Neural cell (in vitro differentiated cells): ENCODE data around the gene RGS14. TPM values are rescaled to one million over a fixed set of nuclear protein-coding genes. Genes with fewer than 3 reads are reported as not detected.
A peak's percentile ranks its signal among the peaks of the same experiment; 100 is the strongest.

Experiments used
- H2AFZ ChIP-seq: fragments of 200-600, 300-800 bp; sonication (generic), shearing (Covaris generic); 2 replicates; pipeline ENCODE4 v1.6.0; 2014; ENCODE audit warnings: low read depth, mild to moderate bottlenecking, antibody characterized with exemption, low read length, moderate library complexity
- H3F3A ChIP-seq: fragments of 200-600 bp; shearing (Covaris generic); 2 replicates; pipeline ENCODE4 v1.6.1; 2016; ENCODE audit warnings: mild to moderate bottlenecking, moderate library complexity, mixed read lengths, antibody characterized with exemption, low read length; ENCODE audit not compliant: insufficient read depth, poor library complexity, severe bottlenecking
- H3K27ac ChIP-seq: fragments of 200-600, 300-800 bp; sonication (generic), shearing (Covaris generic); 2 replicates; pipeline ENCODE4 v1.5.1; 2014; ENCODE audit warnings: mild to moderate bottlenecking, low read length, moderate library complexity
- H3K27me3 ChIP-seq: fragments of 300-800, 200-600 bp; sonication (generic), shearing (Covaris generic); 2 replicates; pipeline ENCODE4 v1.6.0; 2014; ENCODE audit warnings: mild to moderate bottlenecking, low read depth, low read length, moderate library complexity; ENCODE audit not compliant: insufficient read depth
- H3K36me3 ChIP-seq: fragments of 300-800, 200-600 bp; sonication (generic), shearing (Covaris generic); 2 replicates; pipeline ENCODE4 v1.5.1; 2014; ENCODE audit warnings: mild to moderate bottlenecking, antibody characterized with exemption, low read length, moderate library complexity; ENCODE audit not compliant: insufficient read depth
- H3K4me2 ChIP-seq: fragments of 300-800, 200-600 bp; sonication (generic), shearing (Covaris generic); 2 replicates; pipeline ENCODE4 v1.6.0; 2014; ENCODE audit warnings: mild to moderate bottlenecking, low read length
- H3K4me3 ChIP-seq: fragments of 300-800, 200-600 bp; sonication (generic), shearing (Covaris generic); 2 replicates; pipeline ENCODE4 v1.5.1; 2014; ENCODE audit warnings: mild to moderate bottlenecking, low read length, moderate library complexity
- H3K79me2 ChIP-seq: fragments of 200-600 bp; shearing (Covaris generic); replicated peaks from 2 replicates; pipeline ENCODE4 v1.6.0; 2014; ENCODE audit warnings: mild to moderate bottlenecking, low read length, moderate library complexity; ENCODE audit not compliant: insufficient read depth
- H3K9ac ChIP-seq: fragments of 300-800, 200-600 bp; sonication (generic), shearing (Covaris generic); 2 replicates; pipeline ENCODE4 v1.6.1; 2016; ENCODE audit warnings: mild to moderate bottlenecking, low read length, mixed read lengths
- H3K9me2 ChIP-seq: fragments of 200-600 bp; shearing (Covaris generic); 2 replicates; pipeline ENCODE4 v1.6.1; 2016; ENCODE audit warnings: mild to moderate bottlenecking, low read length, mixed read lengths; ENCODE audit not compliant: insufficient read depth
- H3K9me3 ChIP-seq: fragments of 200-600, 300-800 bp; sonication (generic), shearing (Covaris generic); 2 replicates; pipeline ENCODE4 v1.6.1; 2016; ENCODE audit warnings: mild to moderate bottlenecking, mixed run types, low read length, moderate library complexity, mixed read lengths
- H4K20me1 ChIP-seq: fragments of 200-600 bp; shearing (Covaris generic); 2 replicates; pipeline ENCODE4 v1.6.1; 2016; ENCODE audit warnings: mild to moderate bottlenecking, mixed run types; ENCODE audit not compliant: insufficient read depth
- EP300 ChIP-seq: fragments of 450-650 bp; conservative IDR thresholded peaks from 2 replicates; pipeline ENCODE4 v1.6.1; 2014; ENCODE audit warnings: antibody characterized with exemption, mild to moderate bottlenecking, moderate library complexity; ENCODE audit not compliant: poor library complexity, severe bottlenecking
- EZH2 ChIP-seq: fragments of 200-600, 300-800 bp; shearing (Covaris generic), sonication (generic); IDR thresholded peaks from 2 replicates; pipeline ENCODE4 v1.6.1; 2014; ENCODE audit warnings: antibody characterized with exemption, low read length, borderline replicate concordance, mild to moderate bottlenecking; ENCODE audit not compliant: insufficient read depth, poor library complexity, severe bottlenecking
- MXI1 ChIP-seq: fragments of 450-650 bp; conservative IDR thresholded peaks from 2 replicates; pipeline ENCODE4 v1.6.1; 2014; ENCODE audit warnings: antibody characterized with exemption, mild to moderate bottlenecking; ENCODE audit not compliant: poor library complexity, severe bottlenecking
- POLR2AphosphoS5 ChIP-seq: IDR thresholded peaks from 2 replicates; pipeline ENCODE4 v1.6.1; 2012
- RAD21 ChIP-seq: fragments of 450-650 bp; conservative IDR thresholded peaks from 2 replicates; pipeline ENCODE4 v1.6.1; 2014; ENCODE audit warnings: antibody characterized with exemption, mild to moderate bottlenecking, moderate library complexity
- SMC3 ChIP-seq: fragments of 450-650 bp; conservative IDR thresholded peaks from 2 replicates; pipeline ENCODE4 v1.6.1; 2014; ENCODE audit warnings: antibody characterized with exemption, mild to moderate bottlenecking, moderate library complexity; ENCODE audit not compliant: poor library complexity
- TAF1 ChIP-seq: IDR thresholded peaks from 2 replicates; pipeline ENCODE4 v1.6.1; 2012; ENCODE audit warnings: low read depth
- polyA plus RNA-seq: library from polyadenylated mRNA; depleted of rRNA; stranded (reverse); fragments of >200 nt; gene quantifications from 2 replicates; pipeline ENCODE4 v1.2.3, GENCODE V29; 2014
- TF ChIP-seq, protein P1 (sequence below): IDR thresholded peaks from 2 replicates; pipeline ENCODE4 v1.6.1; 2012; ENCODE audit warnings: borderline replicate concordance
- TF ChIP-seq, protein P2 (sequence below): fragments of 450-650 bp; IDR thresholded peaks from 2 replicates; pipeline ENCODE4 v1.5.1; 2014; ENCODE audit warnings: antibody characterized with exemption, mild to moderate bottlenecking, moderate library complexity; ENCODE audit not compliant: poor library complexity, severe bottlenecking

RGS14 gene
- polyA plus RNA-seq, 1 donor from 2014 or later, result 32.3 TPM

DNA sequence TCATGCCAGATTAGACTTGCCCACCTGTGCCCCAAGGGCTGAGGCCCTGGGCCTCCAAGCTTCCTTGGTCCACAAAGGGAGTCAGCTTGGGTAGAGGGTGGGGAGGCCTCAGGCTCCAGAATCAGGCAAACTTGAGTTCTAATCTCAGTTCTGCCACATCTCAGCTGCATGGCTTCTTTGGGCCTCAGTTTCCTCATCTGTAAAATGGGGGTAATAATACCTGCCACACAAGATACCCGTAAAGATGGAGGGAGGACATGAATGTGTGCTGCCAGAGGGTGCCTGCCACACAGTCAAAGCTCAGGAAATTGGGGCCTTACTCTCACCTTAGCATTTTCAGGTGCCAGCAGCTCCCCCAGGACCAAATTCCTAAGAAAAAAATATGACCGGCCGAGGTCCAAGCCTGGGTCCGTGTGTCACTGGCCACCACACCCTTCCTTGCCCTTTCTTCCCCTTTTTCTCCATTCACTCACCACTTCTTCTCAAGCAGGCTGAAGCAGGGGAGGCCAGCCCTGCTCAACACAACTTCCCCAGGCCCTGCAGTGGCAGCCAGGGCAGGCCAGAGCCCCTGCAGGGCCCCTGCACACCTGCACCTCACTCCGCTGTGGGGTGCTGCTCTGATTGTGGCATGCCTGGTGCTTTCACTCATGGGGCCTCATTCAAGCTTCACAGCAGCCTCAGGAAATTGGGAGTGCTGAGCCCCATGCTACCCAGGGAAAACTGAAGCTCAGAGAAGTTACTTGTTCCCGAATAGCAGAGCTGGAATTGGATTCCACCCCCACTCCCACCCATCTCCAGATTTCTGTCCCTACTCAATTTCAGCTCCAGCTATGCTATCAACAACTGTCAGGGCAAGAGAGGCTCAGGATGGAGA is 3.9 kb downstream of the RGS14 start:
- Histone ChIP-seq H2AFZ (no peak overlapping the region), H3K4me2 (no peak overlapping the region), H3F3A (no peaks in the 10 kb centered on the region), H3K9me3 (no peaks in the 10 kb centered on the region), H3K9ac (no peak overlapping the region), H3K27ac (no peak overlapping the region), H3K27me3 (peaks cover 5% of the 10 kb centered on the region), H4K20me1 (no peaks in the 10 kb centered on the region), H3K79me2 (no peaks in the 10 kb centered on the region), H3K4me3 (no peak overlapping the region), H3K9me2 (no peaks in the 10 kb centered on the region), H3K36me3 (no peaks in the 10 kb centered on the region)
- no peak for TF ChIP-seq TAF1
- no peak for TF ChIP-seq SMC3

DNA sequence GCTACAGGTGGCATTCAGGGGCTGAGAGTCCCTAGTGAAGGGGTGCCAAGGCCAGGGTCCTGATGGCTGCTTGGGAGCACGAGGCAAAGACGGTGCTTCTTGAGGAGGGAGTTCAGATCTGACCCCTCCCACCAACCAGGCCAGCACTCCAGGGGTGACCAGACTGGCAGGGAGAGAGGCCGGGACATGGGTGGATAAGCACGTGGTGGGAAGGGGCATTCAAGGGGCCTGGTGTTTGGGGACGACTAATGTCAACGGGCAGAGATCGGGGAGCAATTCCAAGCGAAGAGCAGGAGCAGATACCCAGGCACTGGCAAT is 4.5 kb downstream of the RGS14 start:
- no peak overlapping the region for H3K4me3 ChIP-seq
- no peak overlapping the region for H3K4me2 ChIP-seq
- H3K9me3 ChIP-seq, result no peaks in the 10 kb centered on the region
- H3K27ac ChIP-seq, result no peak overlapping the region
- no peak overlapping the region for H2AFZ ChIP-seq
- H3K9me2 ChIP-seq, result no peaks in the 10 kb centered on the region
- no peak overlapping the region for H3K9ac ChIP-seq
- no peaks in the 10 kb centered on the region for H4K20me1 ChIP-seq
- no peaks in the 10 kb centered on the region for H3F3A ChIP-seq
- no peaks in the 10 kb centered on the region for H3K36me3 ChIP-seq
- TF ChIP-seq POLR2AphosphoS5 (no peak), RAD21 (no peak), SMC3 (no peak)
- H3K79me2 ChIP-seq, result no peaks in the 10 kb centered on the region
- peaks cover 8% of the 10 kb centered on the region for H3K27me3 ChIP-seq

DNA sequence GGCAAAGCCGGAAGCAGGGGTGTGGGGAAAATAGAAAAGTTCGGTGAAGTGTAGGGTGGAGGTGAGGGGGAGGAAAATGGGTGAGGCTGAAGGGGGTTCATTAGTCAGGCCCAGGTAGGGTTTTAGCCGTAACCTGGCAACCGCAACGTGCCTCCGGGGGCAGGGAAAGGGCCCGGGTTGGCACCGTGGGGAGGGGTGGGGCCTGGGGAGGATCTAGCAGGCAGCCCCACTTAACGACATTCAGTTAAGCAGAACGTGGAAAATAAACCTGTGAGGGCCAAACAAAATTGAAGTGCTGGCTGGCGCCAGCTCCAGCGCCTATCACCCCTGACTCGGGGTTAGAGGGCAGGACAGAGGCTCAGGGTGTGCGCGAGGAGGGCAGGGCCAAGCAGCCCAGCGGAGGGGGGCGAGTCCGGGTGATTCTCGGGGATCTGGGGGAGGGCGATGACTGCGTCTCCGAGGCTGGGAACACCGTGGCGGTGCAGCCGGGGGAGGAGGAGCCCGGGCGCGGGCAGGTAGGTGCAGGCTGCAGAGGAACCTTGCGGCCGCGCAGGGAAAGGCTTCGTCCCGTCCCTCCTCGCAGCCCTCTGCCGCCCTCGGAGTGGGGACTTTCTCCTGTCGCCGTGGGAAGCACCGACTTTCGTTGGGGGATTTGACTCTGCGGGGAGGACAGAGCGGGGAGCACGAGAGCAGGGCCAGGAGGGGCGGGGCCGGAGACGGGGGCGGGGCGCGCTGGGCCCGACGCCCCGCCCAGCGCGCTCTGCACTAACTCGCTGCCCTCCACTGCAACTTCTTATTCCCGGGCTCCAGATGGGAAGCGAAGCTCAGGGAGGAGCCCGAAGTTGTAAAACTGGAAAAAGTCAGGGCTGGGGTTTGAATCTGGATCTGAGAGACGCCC is 5.1 kb downstream of the RGS14 start:
- H3K27ac ChIP-seq, result no peak overlapping the region
- H3K4me2 ChIP-seq, result no peak overlapping the region
- no peak overlapping the region for H2AFZ ChIP-seq
- no peaks in the 10 kb centered on the region for H3F3A ChIP-seq
- H3K27me3 ChIP-seq, result peaks cover 8% of the 10 kb centered on the region
- no peaks in the 10 kb centered on the region for H3K9me3 ChIP-seq
- H3K9me2 ChIP-seq, result no peaks in the 10 kb centered on the region
- H3K9ac ChIP-seq, result no peak overlapping the region
- no peaks in the 10 kb centered on the region for H3K36me3 ChIP-seq
- TF ChIP-seq SMC3 (no peak), TAF1 (no peak)
- H3K79me2 ChIP-seq, result no peaks in the 10 kb centered on the region
- H4K20me1 ChIP-seq, result no peaks in the 10 kb centered on the region
- H3K4me3 ChIP-seq, result peak overlapping the region; percentile 49

DNA sequence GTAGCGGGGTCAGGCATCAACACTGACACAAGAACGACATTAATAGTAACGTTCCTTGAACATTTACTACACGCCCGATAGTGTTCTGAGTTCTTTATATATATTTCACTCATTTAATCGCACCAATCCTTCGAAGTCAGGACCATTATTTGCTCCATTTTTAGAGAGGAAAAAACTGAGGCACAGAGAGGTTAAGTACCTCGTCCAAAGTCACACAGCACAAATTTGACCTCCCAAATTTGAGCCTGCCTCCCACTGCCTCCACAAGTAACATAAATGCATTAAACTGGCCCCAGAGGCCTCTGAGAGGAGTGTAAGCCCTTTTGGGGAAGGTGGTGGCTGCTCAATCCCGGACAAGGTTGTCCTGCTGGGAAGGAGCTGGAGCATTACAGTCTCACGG is 5.8 kb downstream of the RGS14 start:
- H3K36me3 ChIP-seq, result no peaks in the 10 kb centered on the region
- TF ChIP-seq SMC3 (no peak), MXI1 (no peak), EZH2 (no peak), TAF1 (no peak), RAD21 (no peak), EP300 (no peak), POLR2AphosphoS5 (no peak)
- TF ChIP-seq, protein P1, sequence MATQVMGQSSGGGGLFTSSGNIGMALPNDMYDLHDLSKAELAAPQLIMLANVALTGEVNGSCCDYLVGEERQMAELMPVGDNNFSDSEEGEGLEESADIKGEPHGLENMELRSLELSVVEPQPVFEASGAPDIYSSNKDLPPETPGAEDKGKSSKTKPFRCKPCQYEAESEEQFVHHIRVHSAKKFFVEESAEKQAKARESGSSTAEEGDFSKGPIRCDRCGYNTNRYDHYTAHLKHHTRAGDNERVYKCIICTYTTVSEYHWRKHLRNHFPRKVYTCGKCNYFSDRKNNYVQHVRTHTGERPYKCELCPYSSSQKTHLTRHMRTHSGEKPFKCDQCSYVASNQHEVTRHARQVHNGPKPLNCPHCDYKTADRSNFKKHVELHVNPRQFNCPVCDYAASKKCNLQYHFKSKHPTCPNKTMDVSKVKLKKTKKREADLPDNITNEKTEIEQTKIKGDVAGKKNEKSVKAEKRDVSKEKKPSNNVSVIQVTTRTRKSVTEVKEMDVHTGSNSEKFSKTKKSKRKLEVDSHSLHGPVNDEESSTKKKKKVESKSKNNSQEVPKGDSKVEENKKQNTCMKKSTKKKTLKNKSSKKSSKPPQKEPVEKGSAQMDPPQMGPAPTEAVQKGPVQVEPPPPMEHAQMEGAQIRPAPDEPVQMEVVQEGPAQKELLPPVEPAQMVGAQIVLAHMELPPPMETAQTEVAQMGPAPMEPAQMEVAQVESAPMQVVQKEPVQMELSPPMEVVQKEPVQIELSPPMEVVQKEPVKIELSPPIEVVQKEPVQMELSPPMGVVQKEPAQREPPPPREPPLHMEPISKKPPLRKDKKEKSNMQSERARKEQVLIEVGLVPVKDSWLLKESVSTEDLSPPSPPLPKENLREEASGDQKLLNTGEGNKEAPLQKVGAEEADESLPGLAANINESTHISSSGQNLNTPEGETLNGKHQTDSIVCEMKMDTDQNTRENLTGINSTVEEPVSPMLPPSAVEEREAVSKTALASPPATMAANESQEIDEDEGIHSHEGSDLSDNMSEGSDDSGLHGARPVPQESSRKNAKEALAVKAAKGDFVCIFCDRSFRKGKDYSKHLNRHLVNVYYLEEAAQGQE, result no peak
- TF ChIP-seq, protein P2, sequence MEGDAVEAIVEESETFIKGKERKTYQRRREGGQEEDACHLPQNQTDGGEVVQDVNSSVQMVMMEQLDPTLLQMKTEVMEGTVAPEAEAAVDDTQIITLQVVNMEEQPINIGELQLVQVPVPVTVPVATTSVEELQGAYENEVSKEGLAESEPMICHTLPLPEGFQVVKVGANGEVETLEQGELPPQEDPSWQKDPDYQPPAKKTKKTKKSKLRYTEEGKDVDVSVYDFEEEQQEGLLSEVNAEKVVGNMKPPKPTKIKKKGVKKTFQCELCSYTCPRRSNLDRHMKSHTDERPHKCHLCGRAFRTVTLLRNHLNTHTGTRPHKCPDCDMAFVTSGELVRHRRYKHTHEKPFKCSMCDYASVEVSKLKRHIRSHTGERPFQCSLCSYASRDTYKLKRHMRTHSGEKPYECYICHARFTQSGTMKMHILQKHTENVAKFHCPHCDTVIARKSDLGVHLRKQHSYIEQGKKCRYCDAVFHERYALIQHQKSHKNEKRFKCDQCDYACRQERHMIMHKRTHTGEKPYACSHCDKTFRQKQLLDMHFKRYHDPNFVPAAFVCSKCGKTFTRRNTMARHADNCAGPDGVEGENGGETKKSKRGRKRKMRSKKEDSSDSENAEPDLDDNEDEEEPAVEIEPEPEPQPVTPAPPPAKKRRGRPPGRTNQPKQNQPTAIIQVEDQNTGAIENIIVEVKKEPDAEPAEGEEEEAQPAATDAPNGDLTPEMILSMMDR, result no peak
- H3K9me3 ChIP-seq, result no peaks in the 10 kb centered on the region
- H3K9me2 ChIP-seq, result no peaks in the 10 kb centered on the region
- no peak overlapping the region for H3K9ac ChIP-seq
- H4K20me1 ChIP-seq, result no peaks in the 10 kb centered on the region
- no peak overlapping the region for H3K27ac ChIP-seq
- no peak overlapping the region for H2AFZ ChIP-seq
- peaks cover 8% of the 10 kb centered on the region for H3K27me3 ChIP-seq
- no peak overlapping the region for H3K4me2 ChIP-seq
- H3K79me2 ChIP-seq, result no peaks in the 10 kb centered on the region
- H3F3A ChIP-seq, result no peaks in the 10 kb centered on the region
- H3K4me3 ChIP-seq, result peak overlapping the region; percentile 49
